ENCODE data around the gene MTMR2.

Gene MTMR2

GRCh38 chr11:95924414-95924760 is 480 bp upstream of the MTMR2 start:
- Mint-ChIP-seq H3K27me3 (no peaks in the 10 kb centered on the region), H3K9me3 (no peaks in the 10 kb centered on the region), H3K4me1 (ENCODE audit: low read depth) (peaks cover 35% of the 10 kb centered on the region), H3K36me3 (ENCODE audit: low read depth) (peaks cover 4% of the 10 kb centered on the region), H3K27ac (peak overlapping the region; percentile 100), H3K4me3 (peak overlapping the region; percentile 97)

- Mint-ChIP-seq H3K27me3 (no peaks in the 10 kb centered on the region), H3K36me3 (ENCODE audit: low read depth) (peaks cover 4% of the 10 kb centered on the region), H3K9me3 (no peaks in the 10 kb centered on the region), H3K4me1 (ENCODE audit: low read depth) (peaks cover 37% of the 10 kb centered on the region), H3K4me3 (peak overlapping the region; percentile 97), H3K27ac (peak overlapping the region; percentile 100)
These were observed 524 bp downstream of the MTMR2 start for GRCh38 chr11:95923439-95923727.

- Mint-ChIP-seq H3K9me3 (no peaks in the 10 kb centered on the region), H3K27me3 (no peaks in the 10 kb centered on the region), H3K27ac (peak overlapping the region; percentile 100), H3K4me3 (peak overlapping the region; percentile 97), H3K36me3 (ENCODE audit: low read depth) (peaks cover 5% of the 10 kb centered on the region), H3K4me1 (ENCODE audit: low read depth) (peaks cover 38% of the 10 kb centered on the region)
These were observed 1.1 kb downstream of the MTMR2 start for GRCh38 chr11:95922536-95923438.

GRCh38 chr11:95922099-95922498 is 1.8 kb downstream of the MTMR2 start:
- Mint-ChIP-seq H3K4me1 (ENCODE audit: low read depth) (peaks cover 43% of the 10 kb centered on the region), H3K9me3 (no peaks in the 10 kb centered on the region), H3K27me3 (no peaks in the 10 kb centered on the region), H3K4me3 (peak overlapping the region; percentile 97), H3K36me3 (ENCODE audit: low read depth) (peaks cover 10% of the 10 kb centered on the region), H3K27ac (peak overlapping the region; percentile 27)

GRCh38 chr11:95920460-95921105 is 3.3 kb downstream of the MTMR2 start:
- Mint-ChIP-seq H3K27ac (no peak overlapping the region), H3K36me3 (ENCODE audit: low read depth) (peaks cover 10% of the 10 kb centered on the region), H3K4me1 (ENCODE audit: low read depth) (peaks cover 56% of the 10 kb centered on the region), H3K9me3 (no peaks in the 10 kb centered on the region), H3K4me3 (no peak overlapping the region), H3K27me3 (no peaks in the 10 kb centered on the region)

- no peak overlapping the region for H3K27ac Mint-ChIP-seq
- peaks cover 52% of the 10 kb centered on the region for H3K4me1 Mint-ChIP-seq (ENCODE audit: low read depth)
- H3K36me3 Mint-ChIP-seq (ENCODE audit: low read depth) = peaks cover 11% of the 10 kb centered on the region
- H3K27me3 Mint-ChIP-seq = no peaks in the 10 kb centered on the region
- H3K9me3 Mint-ChIP-seq = no peaks in the 10 kb centered on the region
- no peak overlapping the region for H3K4me3 Mint-ChIP-seq
These were observed 4.4 kb downstream of the MTMR2 start for GRCh38 chr11:95919514-95919913.

GRCh38 chr11:95918720-95919119 is 5.2 kb downstream of the MTMR2 start:
- Mint-ChIP-seq H3K4me3 (no peak overlapping the region), H3K27ac (no peak overlapping the region), H3K4me1 (ENCODE audit: low read depth) (peaks cover 60% of the 10 kb centered on the region), H3K27me3 (no peaks in the 10 kb centered on the region), H3K9me3 (no peaks in the 10 kb centered on the region), H3K36me3 (ENCODE audit: low read depth) (peaks cover 16% of the 10 kb centered on the region)

GRCh38 chr11:95918056-95918455 is 5.9 kb downstream of the MTMR2 start:
- H3K27me3 Mint-ChIP-seq = no peaks in the 10 kb centered on the region
- H3K4me3 Mint-ChIP-seq = no peak overlapping the region
- no peak overlapping the region for H3K27ac Mint-ChIP-seq
- peaks cover 18% of the 10 kb centered on the region for H3K36me3 Mint-ChIP-seq (ENCODE audit: low read depth)
- H3K4me1 Mint-ChIP-seq (ENCODE audit: low read depth) = peaks cover 62% of the 10 kb centered on the region
- H3K9me3 Mint-ChIP-seq = no peaks in the 10 kb centered on the region

GRCh38 chr11:95917193-95918036 is 6.5 kb downstream of the MTMR2 start:
- H3K4me1 Mint-ChIP-seq (ENCODE audit: low read depth) = peaks cover 61% of the 10 kb centered on the region
- H3K36me3 Mint-ChIP-seq (ENCODE audit: low read depth) = peaks cover 20% of the 10 kb centered on the region
- H3K4me3 Mint-ChIP-seq = no peak overlapping the region
- H3K27ac Mint-ChIP-seq = no peak overlapping the region
- no peaks in the 10 kb centered on the region for H3K27me3 Mint-ChIP-seq
- no peaks in the 10 kb centered on the region for H3K9me3 Mint-ChIP-seq

- Mint-ChIP-seq H3K4me1 (ENCODE audit: low read depth) (peaks cover 54% of the 10 kb centered on the region), H3K36me3 (ENCODE audit: low read depth) (peaks cover 30% of the 10 kb centered on the region), H3K27ac (no peak overlapping the region), H3K27me3 (no peaks in the 10 kb centered on the region), H3K9me3 (no peaks in the 10 kb centered on the region), H3K4me3 (no peak overlapping the region)
These were observed 7.9 kb downstream of the MTMR2 start for GRCh38 chr11:95916049-95916448.

- Mint-ChIP-seq H3K27ac (no peak overlapping the region), H3K36me3 (ENCODE audit: low read depth) (peaks cover 30% of the 10 kb centered on the region), H3K4me1 (ENCODE audit: low read depth) (peaks cover 51% of the 10 kb centered on the region), H3K9me3 (no peaks in the 10 kb centered on the region), H3K27me3 (no peaks in the 10 kb centered on the region), H3K4me3 (no peak overlapping the region)
These were observed 8.9 kb downstream of the MTMR2 start for GRCh38 chr11:95915051-95915450.

GRCh38 chr11:95913830-95914615 is 9.9 kb downstream of the MTMR2 start:
- H3K9me3 Mint-ChIP-seq = no peaks in the 10 kb centered on the region
- H3K36me3 Mint-ChIP-seq (ENCODE audit: low read depth) = peaks cover 30% of the 10 kb centered on the region
- no peaks in the 10 kb centered on the region for H3K27me3 Mint-ChIP-seq
- H3K4me1 Mint-ChIP-seq (ENCODE audit: low read depth) = peaks cover 52% of the 10 kb centered on the region
- no peak overlapping the region for H3K4me3 Mint-ChIP-seq
- no peak overlapping the region for H3K27ac Mint-ChIP-seq

GRCh38 chr11:95912902-95913560 is 10.9 kb downstream of the MTMR2 start:
- Mint-ChIP-seq H3K36me3 (ENCODE audit: low read depth) (peaks cover 30% of the 10 kb centered on the region), H3K9me3 (no peaks in the 10 kb centered on the region), H3K4me3 (no peak overlapping the region), H3K27ac (peak overlapping the region; percentile 38), H3K27me3 (no peaks in the 10 kb centered on the region), H3K4me1 (ENCODE audit: low read depth) (peaks cover 56% of the 10 kb centered on the region)

- H3K9me3 Mint-ChIP-seq = no peaks in the 10 kb centered on the region
- H3K4me3 Mint-ChIP-seq = no peak overlapping the region
- peaks cover 54% of the 10 kb centered on the region for H3K4me1 Mint-ChIP-seq (ENCODE audit: low read depth)
- H3K27ac Mint-ChIP-seq = no peak overlapping the region
- peaks cover 24% of the 10 kb centered on the region for H3K36me3 Mint-ChIP-seq (ENCODE audit: low read depth)
- H3K27me3 Mint-ChIP-seq = no peaks in the 10 kb centered on the region
These were observed 12.5 kb downstream of the MTMR2 start for GRCh38 chr11:95911369-95911759.

Measured in stimulated activated naive CD8-positive, alpha-beta T cell treated with anti-CD3 and anti-CD28 coated beads, Interleukin-15, Interleukin-2, amounts not matched to agents 100 ng/mL and 50 ng/mL, for 24 hours (primary cell).